GM19240 (cell line): Measurements from ENCODE around the gene PCDHGB7.
"Not testable (repeated sequence)": the region's sequence is repeated elsewhere in the genome, so short reads cannot be mapped to it uniquely, and the experiment has no call there.

Experiments
- DNase-seq: peaks from one replicate; pipeline ENCODE4 v3.0.0; 2011; ENCODE audit warnings: low spot score; ENCODE audit not compliant: insufficient read length

PCDHGB7 gene

DNA sequence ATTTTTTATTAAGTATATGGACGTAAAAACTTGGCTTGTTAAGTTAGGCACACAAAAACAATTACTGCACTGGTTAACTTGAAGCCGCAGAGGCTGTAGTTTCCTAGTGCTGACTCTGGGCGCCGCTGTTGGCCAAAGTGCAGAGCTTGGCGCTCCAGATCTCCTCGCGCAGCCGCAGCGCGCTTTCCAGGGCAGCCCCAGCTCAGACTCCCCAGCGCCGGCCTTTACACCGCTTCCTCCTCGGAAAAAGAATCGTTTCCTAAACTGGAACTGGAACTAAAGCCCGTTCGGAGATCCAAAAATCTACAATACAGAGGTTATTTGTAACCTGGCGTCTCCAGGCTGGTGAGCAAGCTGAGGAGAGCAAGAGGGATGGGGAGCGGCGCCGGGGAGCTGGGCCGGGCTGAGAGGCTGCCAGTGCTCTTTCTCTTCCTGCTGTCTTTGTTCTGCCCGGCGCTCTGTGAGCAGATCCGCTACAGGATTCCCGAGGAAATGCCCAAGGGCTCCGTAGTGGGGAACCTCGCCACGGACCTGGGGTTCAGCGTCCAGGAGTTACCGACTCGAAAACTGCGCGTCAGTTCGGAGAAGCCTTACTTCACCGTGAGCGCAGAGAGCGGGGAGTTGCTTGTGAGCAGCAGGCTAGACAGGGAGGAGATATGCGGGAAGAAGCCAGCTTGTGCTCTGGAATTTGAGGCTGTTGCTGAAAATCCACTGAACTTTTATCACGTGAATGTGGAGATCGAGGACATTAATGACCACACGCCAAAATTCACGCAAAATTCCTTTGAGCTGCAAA, 19.5 kb upstream of the PCDHGB7 start, which contains the start of gene PCDHGB5:
PCDHGB5 (plus strand) TSS at position 192 of the 796 bp plus-strand sequence; CDS start at position 373, 181 bp downstream.
- not testable (repeated sequence) for DNase-seq

DNA sequence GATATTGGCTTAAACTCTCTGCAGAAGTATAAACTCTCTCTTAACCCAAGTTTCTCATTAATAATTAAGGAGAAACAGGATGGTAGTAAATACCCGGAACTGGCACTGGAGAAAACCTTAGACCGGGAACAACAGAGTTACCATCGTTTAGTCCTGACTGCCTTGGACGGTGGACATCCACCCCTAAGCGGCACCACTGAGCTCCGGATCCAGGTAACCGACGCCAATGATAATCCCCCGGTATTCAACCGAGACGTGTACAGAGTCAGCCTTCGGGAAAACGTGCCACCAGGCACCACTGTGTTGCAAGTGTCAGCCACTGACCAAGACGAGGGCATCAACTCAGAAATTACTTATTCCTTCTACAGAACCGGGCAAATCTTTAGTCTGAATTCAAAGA, 18.9 kb upstream of the PCDHGB7 start:
- DNase-seq, result no peak

DNA sequence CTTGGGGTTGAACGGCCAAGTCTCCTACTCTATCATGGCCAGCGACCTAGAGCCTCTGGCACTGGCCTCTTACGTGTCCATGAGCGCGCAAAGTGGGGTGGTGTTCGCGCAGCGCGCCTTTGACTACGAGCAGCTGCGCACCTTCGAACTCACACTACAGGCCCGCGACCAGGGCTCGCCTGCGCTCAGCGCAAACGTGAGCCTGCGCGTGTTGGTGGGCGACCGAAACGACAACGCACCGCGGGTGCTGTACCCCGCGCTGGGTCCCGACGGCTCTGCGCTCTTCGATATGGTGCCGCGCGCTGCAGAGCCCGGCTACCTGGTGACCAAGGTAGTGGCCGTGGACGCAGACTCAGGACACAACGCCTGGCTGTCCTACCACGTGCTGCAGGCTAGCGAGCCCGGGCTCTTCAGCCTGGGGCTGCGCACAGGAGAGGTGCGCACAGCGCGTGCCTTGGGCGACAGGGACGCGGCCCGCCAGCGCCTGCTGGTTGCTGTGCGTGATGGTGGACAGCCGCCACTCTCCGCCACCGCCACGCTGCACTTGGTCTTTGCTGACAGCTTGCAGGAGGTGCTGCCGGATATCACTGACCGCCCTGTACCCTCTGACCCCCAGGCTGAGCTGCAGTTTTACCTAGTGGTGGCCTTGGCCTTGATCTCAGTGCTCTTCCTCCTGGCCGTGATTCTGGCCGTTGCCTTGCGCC, 17.8 kb upstream of the PCDHGB7 start:
- DNase-seq, result no peak

DNA sequence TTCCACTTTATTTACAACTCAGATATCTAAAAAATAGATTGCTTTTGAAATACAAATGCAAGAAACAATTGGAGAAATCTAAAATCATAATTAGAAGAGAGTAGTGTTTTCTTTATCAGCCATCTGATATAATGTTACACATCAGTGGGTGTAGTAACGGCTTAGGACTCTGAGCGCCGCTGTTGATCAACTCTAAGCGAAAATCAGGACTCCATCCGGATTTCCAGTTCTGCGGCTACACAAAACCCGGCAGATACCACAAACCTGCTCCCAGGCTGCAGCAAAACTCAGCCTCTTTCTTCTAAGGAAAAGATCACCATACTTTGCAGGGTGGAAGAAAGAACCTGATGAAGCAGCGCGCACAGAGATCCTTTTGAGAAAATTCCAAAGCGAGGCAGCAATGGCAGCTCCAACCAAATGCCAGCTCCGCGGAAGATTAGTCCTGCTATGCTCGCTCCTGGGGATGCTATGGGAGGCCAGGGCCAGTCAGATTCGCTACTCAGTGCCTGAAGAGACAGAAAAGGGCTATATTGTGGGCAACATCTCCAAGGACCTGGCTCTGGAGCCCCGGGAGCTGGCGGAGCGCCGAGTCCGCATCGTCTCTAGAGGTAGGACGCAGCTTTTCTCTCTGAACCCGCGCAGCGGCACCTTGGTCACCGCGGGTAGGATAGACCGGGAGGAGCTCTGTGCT, 14.8 kb upstream of the PCDHGB7 start, which contains the start of gene PCDHGA9:
PCDHGA9 (plus strand) TSS at position 226 of the 691 bp plus-strand sequence; CDS start at position 401, 175 bp downstream.
- no peak for DNase-seq

DNA sequence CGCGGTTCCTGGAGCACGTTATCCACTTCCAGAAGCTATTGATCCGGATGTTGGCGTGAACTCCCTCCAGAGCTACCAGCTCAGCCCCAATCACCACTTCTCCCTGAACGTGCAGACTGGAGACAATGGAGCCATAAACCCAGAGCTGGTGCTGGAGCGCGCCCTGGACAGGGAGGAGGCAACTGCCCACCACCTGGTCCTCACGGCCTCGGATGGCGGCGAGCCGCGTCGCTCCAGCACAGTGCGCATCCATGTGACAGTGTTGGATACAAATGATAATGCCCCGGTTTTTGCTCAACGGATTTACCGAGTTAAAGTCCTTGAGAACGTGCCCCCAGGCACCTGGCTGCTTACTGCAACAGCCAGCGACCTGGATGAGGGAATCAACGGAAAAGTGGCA, 14.1 kb upstream of the PCDHGB7 start:
- DNase-seq, result no peak

DNA sequence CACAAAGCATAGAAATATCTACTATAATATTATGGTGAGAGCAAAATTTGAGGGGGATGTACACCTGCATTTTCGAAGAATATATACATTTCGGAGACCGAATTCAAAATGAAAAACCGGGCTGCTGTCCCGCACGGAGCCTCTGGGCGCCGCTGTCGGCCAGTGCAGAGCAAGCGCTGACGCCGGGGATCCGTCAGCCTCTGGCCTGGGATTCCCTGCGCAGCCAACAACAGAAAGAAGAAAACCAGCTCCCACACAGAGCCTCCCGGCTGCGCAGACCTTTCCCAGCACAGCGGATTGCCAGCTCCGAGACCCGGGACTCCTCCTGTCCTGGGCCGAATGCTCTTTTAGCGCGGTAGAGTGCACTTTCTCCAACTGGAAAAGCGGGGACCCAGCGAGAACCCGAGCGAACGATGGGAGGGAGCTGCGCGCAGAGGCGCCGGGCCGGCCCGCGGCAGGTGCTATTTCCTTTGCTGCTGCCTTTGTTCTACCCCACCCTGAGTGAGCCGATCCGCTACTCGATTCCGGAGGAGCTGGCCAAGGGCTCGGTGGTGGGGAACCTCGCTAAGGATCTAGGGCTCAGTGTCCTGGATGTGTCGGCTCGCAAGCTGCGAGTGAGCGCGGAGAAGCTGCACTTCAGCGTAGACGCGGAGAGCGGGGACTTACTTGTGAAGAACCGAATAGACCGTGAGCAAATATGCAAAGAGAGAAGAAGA, 9.5 kb upstream of the PCDHGB7 start, which contains the start of gene PCDHGB6:
PCDHGB6 (plus strand) TSS at position 232 of the 716 bp plus-strand sequence; CDS start at position 414, 182 bp downstream.
- DNase-seq, result not testable (repeated sequence)

DNA sequence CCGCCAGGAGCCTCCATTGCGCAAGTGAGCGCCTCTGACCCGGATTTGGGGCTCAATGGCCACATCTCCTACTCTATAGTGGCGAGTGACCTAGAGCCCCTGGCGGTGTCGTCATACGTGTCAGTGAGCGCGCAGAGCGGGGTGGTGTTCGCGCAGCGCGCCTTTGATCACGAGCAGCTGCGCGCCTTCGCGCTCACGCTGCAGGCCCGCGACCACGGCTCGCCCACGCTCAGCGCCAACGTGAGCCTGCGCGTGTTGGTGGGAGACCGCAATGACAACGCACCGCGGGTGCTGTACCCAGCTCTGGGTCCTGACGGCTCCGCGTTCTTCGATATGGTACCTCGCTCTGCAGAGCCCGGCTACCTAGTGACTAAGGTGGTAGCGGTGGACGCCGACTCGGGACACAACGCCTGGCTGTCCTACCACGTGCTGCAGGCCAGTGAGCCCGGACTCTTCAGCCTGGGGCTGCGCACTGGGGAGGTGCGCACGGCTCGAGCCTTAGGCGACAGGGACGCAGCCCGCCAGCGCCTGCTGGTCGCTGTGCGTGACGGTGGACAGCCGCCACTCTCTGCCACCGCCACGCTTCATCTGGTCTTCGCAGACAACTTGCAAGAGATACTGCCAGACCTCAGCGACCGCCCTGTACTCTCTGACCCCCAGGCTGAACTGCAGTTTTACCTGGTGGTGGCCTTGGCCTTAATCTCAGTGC, 7.7 kb upstream of the PCDHGB7 start:
- DNase-seq, result no peak

DNA sequence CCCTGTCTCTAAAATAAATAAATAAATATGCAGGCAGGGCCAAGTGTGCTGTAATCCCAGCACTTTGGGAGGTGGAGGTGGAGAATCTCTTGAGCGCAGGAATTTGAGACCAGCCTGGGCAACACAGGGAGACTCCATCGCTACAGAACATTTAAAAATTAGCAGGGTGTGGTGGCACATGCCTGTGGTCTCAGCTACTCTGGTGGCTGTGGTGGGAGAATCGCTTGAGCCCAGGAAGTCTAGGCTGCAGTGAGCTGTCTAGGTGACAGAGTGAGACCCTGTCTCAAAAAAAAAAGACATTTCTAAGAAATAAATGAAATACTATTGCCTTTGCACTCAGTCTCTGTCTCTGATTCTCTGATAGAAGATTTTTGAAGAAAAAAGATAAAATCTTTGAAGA, 5.9 kb upstream of the PCDHGB7 start:
- DNase-seq, result no peak

DNA sequence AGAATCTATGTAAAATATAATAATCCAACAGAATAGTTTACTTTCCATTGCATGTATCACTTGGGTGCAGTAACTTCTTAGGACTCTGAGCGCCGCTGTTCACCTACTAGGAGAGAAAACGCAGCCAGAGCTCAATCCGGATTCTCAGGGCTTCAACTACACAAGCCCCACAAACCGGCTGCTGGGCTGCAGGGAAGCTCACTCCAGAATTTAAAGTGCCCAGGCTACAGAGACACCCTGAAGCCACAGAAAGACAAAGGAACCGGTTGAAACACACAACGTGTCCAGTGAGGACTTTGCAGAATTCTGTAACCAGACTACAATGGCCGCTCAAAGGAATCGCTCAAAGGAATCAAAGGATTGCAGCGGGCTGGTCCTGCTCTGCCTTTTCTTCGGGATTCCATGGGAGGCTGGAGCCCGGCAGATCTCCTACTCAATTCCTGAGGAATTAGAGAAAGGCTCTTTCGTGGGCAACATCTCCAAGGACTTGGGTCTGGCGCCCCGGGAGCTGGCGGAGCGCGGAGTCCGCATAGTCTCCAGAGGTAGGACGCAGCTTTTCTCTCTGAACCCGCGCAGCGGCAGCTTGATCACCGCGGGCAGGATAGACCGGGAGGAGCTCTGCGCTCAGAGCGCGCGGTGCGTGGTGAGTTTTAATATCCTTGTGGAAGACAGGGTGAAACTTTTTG, 4.5 kb upstream of the PCDHGB7 start, which contains the start of gene PCDHGA10:
PCDHGA10 (plus strand) TSS at position 134 of the 686 bp plus-strand sequence; CDS start at position 323, 189 bp downstream.
- DNase-seq, result peak; percentile 55

DNA sequence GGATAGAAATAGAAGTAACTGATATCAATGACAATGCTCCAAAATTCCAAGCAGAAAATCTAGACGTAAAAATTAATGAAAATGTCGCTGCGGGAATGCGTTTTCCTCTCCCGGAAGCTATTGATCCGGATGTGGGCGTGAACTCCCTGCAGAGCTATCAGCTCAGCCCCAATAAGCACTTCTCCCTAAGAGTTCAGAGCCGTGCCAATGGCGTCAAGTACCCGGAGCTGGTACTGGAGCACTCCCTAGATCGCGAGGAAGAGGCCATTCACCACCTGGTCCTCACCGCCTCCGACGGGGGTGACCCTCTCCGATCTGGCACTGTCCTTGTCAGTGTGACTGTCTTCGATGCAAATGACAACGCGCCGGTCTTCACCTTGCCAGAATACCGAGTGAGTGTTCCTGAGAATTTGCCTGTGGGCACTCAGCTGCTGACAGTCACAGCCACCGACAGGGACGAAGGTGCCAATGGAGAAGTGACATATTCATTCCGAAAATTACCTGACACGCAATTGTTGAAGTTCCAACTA, 3.9 kb upstream of the PCDHGB7 start:
- no peak for DNase-seq

DNA sequence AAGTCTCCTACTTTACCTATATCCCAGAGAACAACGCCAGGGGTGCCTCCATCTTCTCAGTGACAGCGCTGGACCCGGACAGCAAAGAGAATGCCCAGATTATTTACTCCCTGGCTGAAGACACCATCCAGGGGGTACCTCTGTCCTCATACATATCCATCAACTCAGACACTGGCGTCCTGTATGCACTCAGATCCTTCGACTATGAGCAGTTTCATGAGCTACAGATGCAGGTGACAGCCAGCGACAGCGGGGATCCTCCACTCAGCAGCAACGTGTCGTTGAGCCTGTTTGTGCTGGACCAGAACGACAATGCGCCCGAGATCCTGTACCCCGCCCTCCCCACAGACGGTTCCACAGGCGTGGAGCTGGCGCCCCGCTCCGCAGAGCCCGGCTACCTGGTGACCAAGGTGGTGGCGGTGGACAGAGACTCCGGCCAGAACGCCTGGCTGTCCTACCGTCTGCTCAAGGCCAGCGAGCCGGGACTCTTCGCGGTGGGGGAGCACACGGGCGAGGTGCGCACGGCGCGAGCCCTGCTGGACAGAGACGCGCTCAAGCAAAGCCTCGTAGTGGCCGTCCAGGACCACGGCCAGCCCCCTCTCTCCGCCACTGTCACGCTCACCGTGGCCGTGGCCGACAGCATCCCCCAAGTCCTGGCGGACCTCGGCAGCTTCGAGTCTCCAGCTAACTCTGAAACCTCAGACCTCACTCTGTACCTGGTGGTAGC, 2.8 kb upstream of the PCDHGB7 start:
- not testable (repeated sequence) for DNase-seq

DNA sequence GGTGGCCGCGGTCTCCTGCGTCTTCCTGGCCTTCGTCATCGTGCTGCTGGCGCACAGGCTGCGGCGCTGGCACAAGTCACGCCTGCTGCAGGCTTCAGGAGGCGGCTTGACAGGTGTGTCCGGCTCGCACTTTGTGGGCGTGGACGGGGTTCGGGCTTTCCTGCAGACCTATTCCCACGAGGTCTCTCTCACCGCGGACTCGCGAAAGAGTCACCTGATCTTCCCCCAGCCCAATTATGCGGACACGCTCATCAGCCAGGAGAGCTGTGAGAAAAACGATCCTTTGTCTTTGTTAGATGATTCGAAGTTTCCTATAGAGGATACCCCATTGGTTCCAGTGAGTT, 2.2 kb upstream of the PCDHGB7 start:
- DNase-seq, result not testable (repeated sequence)

DNA sequence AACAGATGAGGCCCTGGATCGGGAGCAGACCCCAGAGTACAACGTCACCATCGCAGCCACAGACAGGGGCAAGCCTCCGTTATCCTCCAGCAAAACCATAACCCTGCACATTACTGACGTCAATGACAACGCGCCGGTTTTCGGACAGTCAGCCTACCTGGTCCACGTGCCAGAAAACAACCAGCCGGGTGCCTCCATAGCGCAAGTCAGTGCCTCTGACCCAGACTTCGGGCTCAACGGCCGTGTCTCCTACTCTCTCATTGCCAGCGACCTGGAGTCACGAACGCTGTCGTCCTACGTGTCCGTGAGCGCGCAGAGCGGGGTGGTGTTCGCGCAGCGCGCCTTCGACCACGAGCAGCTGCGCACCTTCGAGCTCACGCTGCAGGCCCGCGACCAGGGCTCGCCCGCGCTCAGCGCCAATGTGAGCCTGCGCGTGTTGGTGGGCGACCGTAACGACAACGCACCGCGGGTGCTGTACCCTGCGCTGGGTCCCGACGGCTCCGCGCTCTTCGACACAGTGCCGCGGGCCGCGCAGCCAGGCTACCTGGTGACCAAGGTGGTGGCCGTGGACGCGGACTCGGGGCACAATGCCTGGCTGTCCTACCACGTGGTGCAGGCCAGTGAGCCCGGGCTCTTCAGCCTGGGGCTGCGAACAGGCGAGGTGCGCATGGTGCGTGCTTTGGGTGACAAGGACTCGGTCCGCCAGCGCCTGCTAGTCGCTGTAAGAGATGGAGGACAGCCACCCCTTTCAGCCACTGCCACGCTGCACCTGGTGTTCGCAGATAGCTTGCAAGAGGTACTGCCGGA, 1.8 kb downstream of the PCDHGB7 start:
- no peak for DNase-seq

DNA sequence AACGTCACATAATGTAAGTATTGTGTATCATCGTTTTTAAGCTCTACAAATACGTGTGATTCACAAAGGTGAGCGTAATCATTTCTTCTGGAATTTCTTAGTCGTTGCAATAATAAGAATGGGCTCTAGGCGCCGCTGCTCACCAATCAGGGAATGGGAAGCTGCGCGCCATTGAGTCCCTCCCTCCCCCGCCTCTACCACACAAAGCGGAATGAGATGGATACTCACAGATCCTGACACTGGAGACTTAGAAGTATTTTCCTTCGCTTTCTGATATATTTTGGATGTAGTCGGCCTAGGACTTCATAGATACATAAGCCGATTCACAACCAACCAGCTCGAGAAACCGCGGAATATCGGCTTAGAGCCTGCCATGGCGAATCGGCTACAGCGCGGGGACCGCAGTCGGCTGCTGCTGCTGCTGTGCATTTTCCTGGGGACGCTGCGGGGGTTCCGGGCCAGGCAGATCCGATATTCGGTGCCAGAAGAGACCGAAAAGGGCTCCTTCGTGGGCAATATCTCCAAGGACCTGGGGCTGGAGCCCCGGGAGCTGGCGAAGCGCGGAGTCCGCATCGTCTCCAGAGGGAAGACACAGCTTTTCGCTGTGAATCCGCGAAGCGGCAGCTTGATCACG, 3.5 kb downstream of the PCDHGB7 start, which contains the start of gene PCDHGA11:
PCDHGA11 (plus strand) TSS at position 197 of the 634 bp plus-strand sequence; CDS start at position 374, 177 bp downstream.
- DNase-seq, result no peak

DNA sequence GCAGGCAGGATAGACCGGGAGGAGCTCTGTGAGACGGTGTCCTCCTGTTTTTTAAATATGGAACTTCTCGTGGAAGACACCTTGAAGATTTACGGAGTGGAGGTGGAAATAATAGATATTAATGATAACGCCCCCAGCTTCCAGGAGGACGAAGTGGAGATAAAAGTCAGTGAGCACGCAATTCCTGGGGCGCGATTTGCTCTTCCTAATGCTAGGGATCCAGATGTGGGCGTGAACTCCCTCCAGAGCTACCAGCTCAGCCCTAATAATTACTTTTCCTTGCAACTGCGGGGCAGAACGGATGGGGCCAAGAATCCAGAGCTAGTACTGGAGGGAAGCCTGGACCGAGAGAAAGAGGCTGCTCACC, 4.0 kb downstream of the PCDHGB7 start:
- no peak for DNase-seq

DNA sequence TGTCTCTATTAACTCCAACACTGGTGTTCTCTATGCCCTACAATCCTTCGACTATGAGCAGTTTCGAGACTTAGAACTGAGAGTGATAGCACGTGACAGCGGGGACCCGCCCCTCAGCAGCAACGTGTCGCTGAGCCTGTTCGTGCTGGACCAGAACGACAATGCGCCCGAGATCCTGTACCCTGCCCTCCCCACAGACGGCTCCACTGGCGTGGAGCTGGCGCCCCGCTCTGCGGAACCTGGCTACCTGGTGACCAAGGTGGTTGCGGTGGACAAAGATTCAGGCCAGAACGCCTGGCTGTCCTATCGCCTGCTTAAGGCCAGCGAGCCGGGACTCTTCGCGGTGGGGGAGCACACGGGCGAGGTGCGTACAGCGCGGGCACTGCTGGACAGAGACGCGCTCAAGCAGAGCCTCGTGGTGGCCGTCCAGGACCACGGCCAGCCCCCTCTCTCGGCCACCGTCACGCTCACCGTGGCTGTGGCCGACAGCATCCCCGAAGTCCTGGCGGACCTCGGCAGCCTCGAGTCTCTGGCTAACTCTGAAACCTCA, 5.3 kb downstream of the PCDHGB7 start:
- DNase-seq, result no peak

DNA sequence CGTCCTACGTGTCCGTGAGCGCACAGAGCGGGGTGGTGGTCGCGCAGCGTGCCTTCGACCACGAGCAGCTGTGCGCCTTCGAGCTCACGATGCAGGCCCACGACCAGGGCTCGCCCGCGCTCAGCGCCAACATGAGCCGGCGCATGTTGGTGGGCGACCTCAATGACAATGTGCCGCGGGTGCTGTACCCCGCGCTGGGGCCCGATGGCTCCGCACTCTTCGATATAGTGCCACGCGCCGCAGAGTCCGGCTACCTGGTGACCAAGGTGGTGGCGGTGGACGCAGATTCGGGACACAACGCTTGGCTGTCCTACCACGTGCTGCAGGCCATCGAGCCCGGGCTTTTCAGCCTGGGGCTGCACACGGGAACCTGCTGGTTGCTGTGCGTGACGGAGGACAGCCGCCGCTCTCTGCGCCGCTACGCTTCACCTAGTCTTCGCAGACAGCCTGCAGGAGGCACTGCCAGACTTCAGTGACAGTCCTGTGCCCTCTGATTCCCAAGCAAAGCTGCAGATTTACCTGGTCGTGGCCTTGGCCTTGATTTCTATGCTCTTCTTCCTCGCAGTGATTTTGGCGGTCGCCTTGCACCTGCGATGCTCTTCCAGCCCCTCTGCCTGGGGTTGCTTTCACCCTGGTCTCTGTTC, 10.4 kb downstream of the PCDHGB7 start:
- DNase-seq, result no peak
